Mesenteric fat pad (tissue), 1 donor: Measurements from ENCODE around the gene FOXD1. TPM values are rescaled to one million over a fixed set of nuclear protein-coding genes. Genes with fewer than 3 reads are reported as not detected.

Source experiments
- DNase-seq: peaks from one replicate; pipeline ENCODE4 v3.0.0-alpha.2; 2020; ENCODE audit warnings: low spot score
- total RNA-seq: library from RNA; stranded (reverse); fragmentation: NEBNext Ultra II Directional; extraction: Animal tissue kit (Norgen Biotek cat#: 25700); gene quantifications from one replicate; pipeline ENCODE4 v1.2.1, GENCODE V29; 2021
- donor health status: DM: yes; HTN: yes; CAD: no.

The FOXD1 gene
- total RNA-seq, 1 donor from 2014 or later = 0.32 TPM

GRCh38 chr5:73441378-73441777 lies 7.2 kb downstream of the FOXD1 start:
- DNase-seq = no peak

GRCh38 chr5:73440262-73440661 lies 8.3 kb downstream of the FOXD1 start:
- DNase-seq = no peak

GRCh38 chr5:73438645-73439470 lies 9.7 kb downstream of the FOXD1 start:
- DNase-seq = no peak

- no peak for DNase-seq
Measured at GRCh38 chr5:73437777-73438644, 10.6 kb downstream of the FOXD1 start.

GRCh38 chr5:73437101-73437776 lies 11.3 kb downstream of the FOXD1 start:
- no peak for DNase-seq

GRCh38 chr5:73436535-73437100 lies 12.0 kb downstream of the FOXD1 start:
- DNase-seq = no peak

- no peak for DNase-seq
Measured at GRCh38 chr5:73435759-73436534, 12.6 kb downstream of the FOXD1 start.

GRCh38 chr5:73434907-73435306 lies 13.7 kb downstream of the FOXD1 start:
- no peak for DNase-seq

- DNase-seq = no peak
Measured at GRCh38 chr5:73434461-73434860, 14.1 kb downstream of the FOXD1 start.

GRCh38 chr5:73433982-73434342 lies 14.6 kb downstream of the FOXD1 start:
- no peak for DNase-seq

- DNase-seq = no peak
Measured at GRCh38 chr5:73433272-73433981, 15.2 kb downstream of the FOXD1 start.

GRCh38 chr5:73431204-73431851 lies 17.2 kb downstream of the FOXD1 start:
- DNase-seq = no peak

GRCh38 chr5:73426034-73426433 lies 22.5 kb downstream of the FOXD1 start:
- no peak for DNase-seq

- DNase-seq = no peak
Measured at GRCh38 chr5:73424556-73424977, 24.0 kb downstream of the FOXD1 start.

GRCh38 chr5:73422164-73422563 lies 26.4 kb downstream of the FOXD1 start:
- DNase-seq = no peak

GRCh38 chr5:73420666-73421065 lies 27.9 kb downstream of the FOXD1 start:
- DNase-seq = no peak

- no peak for DNase-seq
Measured at GRCh38 chr5:73419465-73420390, 28.8 kb downstream of the FOXD1 start.

GRCh38 chr5:73419117-73419464 lies 29.5 kb downstream of the FOXD1 start:
- DNase-seq = no peak
